HG03457 (cell line): ENCODE data around the gene XPO6.
"Not testable (repeated sequence)": the region's sequence is repeated elsewhere in the genome, so short reads cannot be mapped to it uniquely, and the experiment has no call there.

Source experiments
- ATAC-seq: cut with Tn5 transposase; IDR thresholded peaks from one replicate; pipeline ENCODE4 v1.9.1; 2021; ENCODE audit warnings: moderate number of reproducible peaks; ENCODE audit not compliant: unreplicated experiment

XPO6 gene

GRCh38 chr16:28118637-28119036 is 93.1 kb downstream of the XPO6 start:
- ATAC-seq: no peak

- no peak for ATAC-seq
Measured at GRCh38 chr16:28117168-28117565, 94.6 kb downstream of the XPO6 start.

GRCh38 chr16:28115866-28116265 is 95.9 kb downstream of the XPO6 start:
- not testable (repeated sequence) for ATAC-seq

- ATAC-seq: no peak
Measured at GRCh38 chr16:28112908-28113307, 98.9 kb downstream of the XPO6 start.

GRCh38 chr16:28110977-28111376 is 100.8 kb downstream of the XPO6 start:
- no peak for ATAC-seq

- ATAC-seq: no peak
Measured at GRCh38 chr16:28110479-28110878, 101.3 kb downstream of the XPO6 start.

GRCh38 chr16:28110074-28110473 is 101.7 kb downstream of the XPO6 start:
- no peak for ATAC-seq

- ATAC-seq: no peak
Measured at GRCh38 chr16:28108590-28109247, 103.0 kb downstream of the XPO6 start.

- ATAC-seq: no peak
Measured at GRCh38 chr16:28107232-28107631, 104.5 kb downstream of the XPO6 start.

GRCh38 chr16:28106467-28107215 is 105.1 kb downstream of the XPO6 start:
- ATAC-seq: no peak

GRCh38 chr16:28105954-28106353 is 105.8 kb downstream of the XPO6 start:
- no peak for ATAC-seq

- no peak for ATAC-seq
Measured at GRCh38 chr16:28105297-28105696, 106.5 kb downstream of the XPO6 start.

GRCh38 chr16:28104404-28104803 is 107.4 kb downstream of the XPO6 start:
- ATAC-seq: no peak

- ATAC-seq: no peak
Measured at GRCh38 chr16:28103516-28104170, 108.1 kb downstream of the XPO6 start.

- ATAC-seq: no peak
Measured at GRCh38 chr16:28101533-28101890, 110.3 kb downstream of the XPO6 start.

- no peak for ATAC-seq
Measured at GRCh38 chr16:28100810-28101532, 110.8 kb downstream of the XPO6 start.

- ATAC-seq: no peak
Measured at GRCh38 chr16:28098959-28099945, 112.5 kb downstream of the XPO6 start.

- ATAC-seq: no peak
Measured at GRCh38 chr16:28098171-28098958, 113.4 kb downstream of the XPO6 start.
